Kidney capillary endothelial cell (primary cell): ENCODE measurements around the gene LARP1B.
"Not testable (repeated sequence)": the region's sequence is repeated elsewhere in the genome, so short reads cannot be mapped to it uniquely, and the experiment has no call there.

Experiments
- DNase-seq: peaks from one replicate; pipeline ENCODE4 v3.0.0-alpha.2; 2018; ENCODE audit warnings: low spot score

LARP1B gene

DNA sequence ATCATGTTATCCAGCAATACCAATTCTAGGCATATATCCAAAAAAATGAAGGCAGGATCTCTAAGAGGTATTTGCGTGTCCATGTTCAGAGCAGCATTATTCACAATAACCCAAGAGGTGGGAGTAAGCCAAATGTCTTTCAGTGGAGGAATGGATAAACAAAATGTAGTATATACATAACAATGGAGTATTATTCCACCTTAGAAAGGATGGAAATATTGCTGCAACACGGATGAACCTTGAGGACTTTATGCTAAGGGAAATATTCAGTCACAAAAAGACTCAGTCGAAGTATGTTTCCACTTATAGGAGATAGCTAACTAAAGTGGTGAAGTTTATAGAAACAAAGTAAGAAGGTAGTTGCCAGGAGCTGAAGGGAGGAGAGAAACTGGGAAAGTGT lies 74.3 kb downstream of the LARP1B start:
- no peak for DNase-seq

DNA sequence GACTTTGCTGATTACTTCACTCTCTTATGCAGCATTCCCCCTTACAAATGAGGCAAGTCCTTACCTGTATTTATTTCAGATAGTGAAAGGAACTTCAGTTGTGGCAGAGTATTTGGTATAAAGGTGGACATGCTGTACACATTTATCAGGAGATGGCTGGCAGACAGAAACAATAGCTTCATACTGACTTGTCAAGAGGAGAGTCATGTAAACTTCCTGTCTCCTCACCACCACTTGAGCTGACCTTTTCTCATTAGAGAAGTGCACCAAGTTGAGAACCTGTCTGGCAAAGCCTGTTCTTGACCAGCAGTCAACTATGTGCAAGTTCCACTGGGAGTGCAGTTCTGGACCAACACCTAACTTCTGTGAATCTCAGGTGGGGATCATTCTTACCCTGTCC lies 80.8 kb downstream of the LARP1B start:
- DNase-seq = no peak

DNA sequence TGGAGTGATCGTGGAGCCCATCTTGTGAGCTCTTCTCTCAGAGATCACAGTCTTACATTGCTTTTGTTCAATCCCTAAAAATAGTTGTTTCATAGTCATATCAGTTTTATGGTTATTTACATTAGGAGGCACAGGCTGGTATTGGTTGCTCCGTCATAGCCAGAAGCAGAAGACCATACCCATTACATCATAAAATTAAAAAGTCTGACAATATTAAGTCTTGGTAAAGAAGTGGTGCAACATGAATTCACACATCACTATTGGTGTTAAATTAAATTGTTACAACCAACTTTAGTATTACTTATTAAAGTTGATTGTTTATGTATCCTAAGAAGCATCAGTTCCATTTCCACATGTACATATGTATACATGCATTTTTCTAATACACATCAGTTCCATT lies 84.6 kb downstream of the LARP1B start:
- DNase-seq = no peak

DNA sequence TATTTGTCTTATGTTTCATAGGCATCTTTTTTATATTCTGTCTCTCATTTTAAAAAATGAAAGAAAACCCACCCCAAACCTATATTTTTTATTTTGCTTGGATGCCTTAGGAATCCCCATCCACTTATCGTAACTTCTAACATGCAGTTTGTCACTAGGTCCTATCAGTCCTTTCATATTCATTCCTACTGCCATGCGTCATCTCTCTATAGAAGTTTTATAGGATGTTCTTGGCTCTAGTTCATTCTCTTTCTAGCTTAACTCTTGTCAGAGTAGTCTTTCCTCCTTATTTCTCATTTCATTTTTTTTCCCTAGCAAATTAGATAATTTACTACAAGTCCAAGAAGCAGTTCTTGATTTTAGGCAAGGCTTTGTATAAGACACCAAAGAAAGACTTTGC lies 92.7 kb downstream of the LARP1B start:
- no peak for DNase-seq

DNA sequence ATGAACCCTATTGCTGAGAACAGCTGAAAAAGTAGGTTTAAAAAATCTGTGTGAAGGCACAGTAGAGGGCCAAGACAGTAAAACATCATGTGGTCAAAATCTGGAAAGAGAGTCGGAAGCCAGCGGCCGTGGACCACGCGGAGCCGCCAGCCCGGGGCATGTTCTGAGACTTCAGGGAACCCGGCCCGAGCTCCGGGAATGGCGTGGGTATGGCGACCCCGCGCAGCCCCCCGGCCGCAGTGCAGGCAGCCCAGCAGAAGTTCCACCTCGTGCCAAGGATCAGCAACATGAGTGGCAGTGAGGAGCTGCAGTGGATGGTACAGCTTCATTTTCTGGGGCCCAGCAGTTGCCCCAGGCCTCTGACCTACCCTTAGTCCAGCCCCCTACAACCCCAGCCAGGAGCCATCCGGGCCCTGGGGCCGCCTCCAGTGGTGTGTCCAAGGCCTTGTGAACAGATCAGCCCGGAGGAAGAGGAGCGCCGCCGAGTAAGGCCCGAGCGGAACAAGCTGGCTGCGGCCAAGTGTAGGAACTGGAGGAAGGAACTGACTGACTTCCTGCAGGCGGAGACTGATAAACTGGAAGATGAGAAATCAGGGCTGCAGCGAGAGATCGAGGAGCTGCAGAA lies 94.2 kb downstream of the LARP1B start:
- DNase-seq = no peak

DNA sequence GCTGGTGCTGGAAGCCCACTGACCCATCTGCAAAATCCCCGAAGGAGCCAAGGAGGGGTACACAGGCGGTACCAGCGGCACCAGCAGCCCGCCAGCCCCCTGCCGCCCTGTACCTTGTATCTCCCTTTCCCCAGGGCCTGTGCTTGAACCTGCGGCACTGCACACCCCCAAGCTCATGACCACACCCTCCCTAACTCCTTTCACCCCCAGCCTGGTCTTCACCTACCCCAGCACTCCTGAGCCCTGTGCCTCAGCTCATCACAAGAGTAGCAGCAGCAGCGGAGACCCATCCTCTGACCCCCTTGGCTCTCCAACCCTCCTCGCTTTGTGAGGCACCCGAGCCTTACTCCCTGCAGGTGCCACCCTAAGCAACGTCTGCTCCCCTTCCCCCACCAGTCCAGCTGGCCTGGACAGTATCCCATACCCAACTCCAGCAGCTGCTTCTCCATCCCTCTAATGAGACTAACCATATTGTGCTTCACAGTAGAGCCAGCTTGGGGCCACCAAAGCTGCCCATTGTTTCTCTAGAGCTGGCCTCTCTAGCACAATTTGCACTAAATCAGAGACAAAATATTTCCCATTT lies 94.9 kb downstream of the LARP1B start:
- DNase-seq = no peak

DNA sequence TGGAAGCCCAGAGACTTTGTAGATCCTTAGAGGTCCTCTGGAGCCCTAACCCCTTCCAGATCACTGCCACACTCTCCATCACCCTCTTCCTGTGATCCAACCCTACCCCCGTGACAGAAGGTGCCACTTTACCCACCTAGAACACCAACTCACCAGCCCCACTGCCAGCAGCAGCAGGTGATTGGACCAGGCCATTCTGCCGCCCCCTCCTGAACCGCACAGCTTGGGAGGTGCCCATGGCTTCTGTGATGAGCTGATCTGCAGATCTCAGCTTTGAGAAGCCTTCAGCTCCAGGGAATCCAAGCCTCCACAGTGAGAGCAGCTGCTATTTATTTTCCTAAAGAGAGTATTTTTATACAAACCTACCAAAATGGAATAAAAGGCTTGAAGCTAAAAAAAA lies 95.4 kb downstream of the LARP1B start:
- not testable (repeated sequence) for DNase-seq

DNA sequence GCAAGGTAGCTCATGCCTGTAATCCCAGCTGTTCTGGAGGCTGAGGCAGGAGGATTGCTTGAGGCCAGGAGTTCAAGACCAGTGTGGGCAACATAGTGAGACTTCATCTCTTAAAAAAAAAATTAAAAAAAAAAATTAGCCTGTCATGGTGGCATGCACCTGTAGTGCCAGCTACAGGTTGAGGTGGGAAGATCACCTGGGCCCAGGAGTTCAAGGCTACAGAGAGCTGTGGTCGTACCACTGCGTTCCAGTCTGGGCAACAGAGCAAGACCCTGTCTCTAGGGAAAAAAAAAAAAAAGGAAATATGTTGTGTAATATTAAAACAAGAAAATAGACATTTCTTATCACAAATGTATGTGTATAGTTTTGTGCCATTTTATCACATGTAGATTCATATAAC lies 97.8 kb downstream of the LARP1B start:
- DNase-seq = no peak

DNA sequence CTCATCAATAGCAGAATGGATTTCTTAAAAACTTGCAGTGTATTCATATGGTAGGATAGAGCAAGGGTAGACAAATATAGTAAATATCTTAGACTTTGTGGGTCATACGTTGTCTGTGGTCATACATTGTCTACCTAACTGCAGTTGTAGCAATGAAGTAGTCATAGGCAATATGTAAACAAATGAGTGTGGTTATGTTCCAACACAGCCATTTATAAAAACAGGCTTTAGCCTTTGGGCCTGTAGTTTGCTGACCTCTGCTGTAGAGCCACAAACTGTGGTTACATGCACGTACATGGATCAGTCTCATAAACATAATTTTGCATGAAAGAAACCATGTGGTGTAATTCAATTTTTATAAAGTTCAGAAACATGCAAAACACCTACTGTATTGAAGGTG lies 98.9 kb downstream of the LARP1B start:
- DNase-seq = no peak

DNA sequence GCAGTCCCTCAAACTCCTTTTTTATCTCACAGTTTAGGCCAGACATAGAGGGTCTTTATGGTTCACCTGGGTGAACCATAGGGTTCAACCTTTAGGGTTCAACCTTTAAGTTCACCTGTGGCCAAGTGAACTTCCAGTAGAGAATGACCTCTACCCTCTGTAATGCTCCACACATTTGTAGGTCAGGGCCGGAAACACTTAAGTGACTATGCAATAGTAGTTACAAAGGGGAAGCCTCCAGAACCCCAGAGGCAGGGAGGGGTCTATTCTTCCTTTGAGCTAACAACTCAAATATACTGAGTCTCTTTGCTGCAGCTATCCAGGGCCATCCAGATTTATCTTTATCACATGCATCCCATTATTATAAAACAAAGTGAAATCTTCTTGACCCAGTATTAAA lies 100.0 kb downstream of the LARP1B start:
- no peak for DNase-seq

DNA sequence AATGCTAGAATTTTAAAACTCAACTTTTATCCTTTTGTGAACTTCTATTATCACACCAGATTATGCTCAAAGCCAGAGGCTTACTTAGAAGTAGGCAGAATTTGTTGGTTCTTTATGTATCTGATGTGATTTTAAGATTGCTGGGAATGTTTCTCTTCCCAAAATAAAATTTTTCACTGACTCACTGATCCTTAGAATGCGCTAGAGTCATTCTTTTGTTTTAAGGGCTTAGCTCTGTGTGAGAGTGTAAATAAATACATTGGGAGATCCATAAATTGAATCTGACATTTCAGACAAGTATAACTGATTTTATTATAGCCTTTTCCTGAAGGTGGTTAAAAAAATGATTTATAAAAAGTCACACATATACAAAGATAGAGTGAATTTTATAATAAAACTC lies 101.3 kb downstream of the LARP1B start:
- peak; percentile 48 for DNase-seq

DNA sequence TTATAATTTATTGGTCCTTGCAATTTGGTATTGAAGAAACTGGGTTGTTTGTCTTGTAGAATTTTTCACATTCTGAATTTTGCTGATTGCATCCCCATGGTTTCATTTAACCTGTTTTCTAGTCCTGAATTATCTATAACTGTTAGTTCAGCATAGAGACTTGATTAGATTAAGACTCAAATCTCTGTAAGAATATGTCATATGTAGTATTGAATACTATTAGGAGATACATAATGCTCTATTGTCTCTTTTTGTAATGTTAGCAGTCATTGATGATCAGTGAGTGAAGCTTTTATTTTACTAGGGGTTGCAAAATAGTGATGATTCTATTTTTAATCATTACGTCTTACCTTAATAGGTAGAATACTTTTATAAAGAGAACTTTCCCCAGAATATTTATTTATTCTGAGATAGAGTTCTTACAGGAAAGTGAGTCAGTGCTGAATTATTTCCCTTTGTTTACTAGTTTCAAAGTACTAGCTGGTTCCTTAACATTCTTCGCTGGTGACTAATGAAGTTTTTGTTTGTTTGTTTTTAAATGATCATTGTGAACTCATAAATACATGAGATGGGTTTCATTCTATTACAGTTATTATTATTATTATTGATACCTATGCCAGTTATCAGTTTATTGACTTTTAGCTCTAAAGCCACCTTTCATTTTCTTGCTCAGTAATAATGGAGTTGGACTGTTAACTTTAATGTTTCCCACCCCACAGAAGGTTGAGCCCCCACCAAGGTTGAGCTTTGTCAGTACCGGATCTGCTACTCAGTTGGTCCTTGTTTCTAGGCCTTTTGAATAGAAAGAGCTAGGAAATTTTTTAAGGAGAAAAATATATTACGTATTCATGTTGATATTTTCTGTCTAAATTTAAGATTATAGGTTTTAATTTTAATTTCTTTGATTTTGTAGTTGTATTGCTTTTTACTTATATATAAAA lies 102.3 kb downstream of the LARP1B start:
- DNase-seq = peak; percentile 88

DNA sequence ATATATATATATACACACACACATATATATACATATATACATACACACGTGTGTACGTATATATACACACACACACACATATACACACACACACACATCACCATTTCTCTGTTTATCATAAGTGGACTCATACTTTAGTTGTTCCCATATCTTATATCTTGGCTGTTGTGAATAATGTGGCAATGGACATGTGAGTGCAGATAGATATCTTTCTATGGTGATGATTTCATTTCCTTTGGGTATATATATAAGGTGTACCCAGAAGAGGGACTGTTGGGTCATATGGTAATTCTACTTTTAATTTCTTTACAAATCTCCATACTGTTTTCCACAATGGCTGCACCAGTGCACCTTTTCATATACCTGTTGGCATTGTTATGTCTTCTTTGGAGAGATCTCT lies 105.9 kb downstream of the LARP1B start:
- no peak for DNase-seq

DNA sequence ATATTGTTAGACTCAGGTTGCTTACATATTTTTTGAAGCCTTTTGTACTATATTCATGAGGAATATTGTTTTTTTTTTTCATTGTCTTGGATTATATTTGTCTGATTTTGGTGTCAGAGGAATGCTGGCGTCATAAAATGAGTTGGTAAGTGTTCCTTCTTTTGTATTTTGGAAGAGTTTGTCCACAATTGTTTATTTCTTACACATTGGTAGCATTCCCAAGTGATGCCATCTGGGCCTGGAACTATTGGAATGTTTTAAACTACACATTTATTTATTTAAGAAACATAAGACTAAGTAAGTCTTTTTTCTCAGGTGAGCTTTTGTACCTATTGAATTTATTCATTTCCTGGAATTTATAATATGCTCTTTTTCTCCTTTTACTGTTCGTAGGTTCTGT lies 107.6 kb downstream of the LARP1B start:
- no peak for DNase-seq

DNA sequence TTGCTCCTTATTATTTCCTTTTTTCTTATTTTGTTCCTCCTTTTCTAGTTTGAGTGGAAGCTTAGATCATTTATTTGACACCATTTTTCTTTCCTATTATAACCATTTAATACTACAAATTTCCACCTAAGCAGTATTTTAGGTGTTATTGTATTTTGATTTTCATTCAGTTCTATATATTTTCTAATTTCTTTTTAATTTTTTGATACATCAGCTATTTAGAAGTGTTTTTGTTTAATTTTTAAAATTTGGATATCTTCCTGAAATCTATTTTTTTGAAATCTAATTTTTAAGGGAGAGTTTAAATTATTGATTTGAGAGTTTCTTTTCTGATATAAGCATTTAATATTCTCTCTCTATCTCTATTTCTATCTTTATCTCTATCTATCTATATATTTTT lies 108.1 kb downstream of the LARP1B start:
- DNase-seq = no peak

DNA sequence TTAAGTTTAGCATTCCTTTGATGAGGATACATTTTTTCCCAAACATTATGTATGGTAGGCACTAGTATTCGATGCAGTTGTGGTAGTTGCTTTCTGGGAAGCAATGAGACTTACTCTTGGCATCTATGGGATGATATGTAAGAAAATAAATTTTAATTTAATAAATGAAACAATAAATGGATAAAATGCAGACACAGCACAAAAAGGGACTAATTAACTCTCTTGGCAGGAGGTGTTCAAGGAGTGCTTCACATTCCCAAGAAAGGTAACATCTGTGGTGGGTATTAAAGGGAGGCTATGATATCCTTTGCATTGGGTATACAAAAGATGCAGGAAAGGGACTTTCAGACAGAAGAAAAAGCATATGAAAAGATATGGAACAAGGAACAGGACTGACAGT lies 115.5 kb downstream of the LARP1B start:
- no peak for DNase-seq

DNA sequence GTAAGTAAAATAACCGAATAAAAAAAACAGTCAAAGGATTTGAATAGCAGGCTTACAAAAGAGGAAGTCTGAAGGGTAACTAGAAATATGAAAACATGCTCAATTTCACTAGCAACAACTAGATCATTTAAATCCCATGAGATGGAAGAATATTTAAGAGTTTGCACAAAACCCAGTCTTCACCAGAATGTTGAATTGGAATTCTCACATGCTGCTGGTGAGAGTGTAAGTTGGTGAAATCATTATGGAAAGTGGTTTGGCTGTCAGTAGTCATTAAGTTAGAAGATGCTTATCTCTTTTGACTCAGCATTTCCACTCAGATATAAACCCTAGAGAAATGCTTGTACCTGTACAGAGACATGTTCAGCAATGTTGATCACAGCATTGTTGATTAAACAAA lies 116.4 kb downstream of the LARP1B start:
- DNase-seq = no peak

DNA sequence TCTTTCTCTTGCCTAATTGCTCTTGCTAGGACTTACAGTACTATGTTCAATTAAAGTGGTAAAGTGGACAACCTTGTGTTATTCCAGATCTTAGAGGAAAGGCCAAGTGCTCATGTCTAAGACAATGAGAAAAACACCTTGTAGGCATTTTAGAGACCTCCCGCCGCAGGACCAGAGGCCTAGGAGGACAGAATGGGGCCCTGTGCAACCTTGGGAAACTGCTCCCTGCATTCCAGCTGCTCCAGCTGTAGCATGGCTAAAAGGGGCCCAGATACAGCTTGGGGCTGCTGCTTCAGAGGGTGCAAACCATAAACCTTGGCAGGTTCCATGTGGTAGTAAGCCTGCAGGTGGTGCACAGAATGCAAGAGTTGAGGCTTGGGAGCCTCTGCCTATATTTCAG lies 125.5 kb downstream of the LARP1B start:
- DNase-seq = no peak

DNA sequence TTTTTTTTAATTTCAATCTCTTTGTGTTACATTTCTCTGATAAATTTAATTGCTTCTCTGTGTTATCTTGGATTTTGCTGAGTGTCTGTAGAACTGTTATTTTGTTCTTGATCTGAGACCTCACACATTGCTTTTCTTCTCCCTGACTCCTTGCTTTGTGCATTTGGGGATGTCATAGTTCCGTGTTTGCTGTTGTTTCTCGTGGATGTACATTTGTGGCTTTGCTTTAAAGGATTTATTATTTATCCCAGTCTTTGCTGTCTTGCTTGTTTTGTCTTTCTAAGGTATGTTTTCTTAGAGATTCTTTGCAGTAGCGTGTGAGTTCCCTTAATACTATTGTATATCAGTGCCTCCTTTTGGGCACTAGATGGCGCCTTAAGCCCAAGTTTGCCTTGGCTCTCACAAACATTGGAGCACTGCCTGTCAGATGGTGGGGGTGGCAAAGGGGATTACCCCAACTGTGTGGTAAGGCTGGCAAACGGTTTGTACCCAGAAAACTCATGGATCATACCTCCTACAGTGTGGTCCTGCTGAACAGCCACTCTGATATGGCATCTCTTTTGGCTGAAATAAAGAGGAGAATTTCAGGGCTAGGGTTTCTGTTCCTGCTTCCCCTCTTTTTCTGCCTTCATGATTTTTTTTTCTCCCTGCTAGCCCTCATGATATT lies 130.1 kb downstream of the LARP1B start:
- DNase-seq = peak; percentile 63

DNA sequence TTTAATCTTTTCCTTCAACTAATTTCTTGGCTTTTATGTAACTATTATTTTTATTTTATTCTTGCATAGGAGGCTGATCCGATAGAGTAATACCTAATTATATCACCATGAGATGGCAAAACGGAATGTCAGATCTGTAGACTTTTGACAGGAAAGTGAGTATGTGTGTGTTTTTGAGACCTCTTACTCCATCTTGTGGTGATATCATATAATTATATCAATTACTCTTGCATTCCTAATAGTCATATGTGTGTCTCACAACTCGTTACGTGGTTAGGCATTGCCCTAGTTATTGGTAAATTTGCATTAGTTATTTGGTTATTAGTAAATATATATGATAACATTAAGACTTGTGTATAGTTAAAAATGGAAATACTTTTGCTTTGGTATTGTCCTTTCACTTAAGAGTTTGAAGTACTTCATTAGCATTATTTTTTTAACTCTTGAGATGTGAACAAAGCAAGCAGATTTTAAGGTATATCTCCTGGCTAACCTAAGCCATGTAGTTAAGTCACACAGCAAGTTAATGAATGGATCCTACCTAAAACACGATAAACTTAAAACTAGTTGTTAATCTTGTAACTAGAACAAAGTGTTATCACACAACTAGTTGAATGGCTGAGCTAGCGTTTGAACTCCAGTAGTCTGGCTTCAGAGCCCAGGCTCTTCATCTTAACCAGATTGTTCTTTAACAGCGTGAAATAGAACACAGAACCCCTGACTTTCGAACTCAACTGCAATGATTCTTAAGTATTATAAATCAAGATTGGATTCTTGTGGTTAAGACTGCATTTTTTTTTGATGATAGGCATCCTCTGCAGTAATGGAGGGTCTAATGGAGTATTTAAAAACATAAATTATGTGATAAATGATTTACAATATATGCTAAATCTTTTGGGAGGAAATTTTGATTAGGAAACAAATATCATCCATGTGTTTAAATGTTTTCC lies 159.4 kb downstream of the LARP1B start:
- peak; percentile 68 for DNase-seq

DNA sequence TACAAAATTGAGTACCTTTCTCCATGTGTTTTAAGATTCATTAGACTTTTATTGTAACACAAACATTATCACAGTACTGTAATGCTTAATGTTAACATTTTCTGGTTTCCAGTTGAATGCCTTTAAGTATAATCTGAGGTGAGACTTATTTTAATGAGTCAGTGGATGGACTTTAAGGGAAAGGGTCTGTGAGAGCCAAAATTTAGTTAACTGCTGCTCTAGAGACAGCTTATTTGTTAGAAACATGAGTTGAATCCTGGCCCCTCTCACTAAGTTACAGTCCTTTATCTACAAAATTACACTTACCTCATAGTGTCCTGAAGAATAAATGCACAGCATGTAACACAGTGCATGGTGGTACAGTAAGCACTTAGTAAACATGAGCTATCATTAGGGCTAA lies 160.5 kb downstream of the LARP1B start:
- DNase-seq = no peak

DNA sequence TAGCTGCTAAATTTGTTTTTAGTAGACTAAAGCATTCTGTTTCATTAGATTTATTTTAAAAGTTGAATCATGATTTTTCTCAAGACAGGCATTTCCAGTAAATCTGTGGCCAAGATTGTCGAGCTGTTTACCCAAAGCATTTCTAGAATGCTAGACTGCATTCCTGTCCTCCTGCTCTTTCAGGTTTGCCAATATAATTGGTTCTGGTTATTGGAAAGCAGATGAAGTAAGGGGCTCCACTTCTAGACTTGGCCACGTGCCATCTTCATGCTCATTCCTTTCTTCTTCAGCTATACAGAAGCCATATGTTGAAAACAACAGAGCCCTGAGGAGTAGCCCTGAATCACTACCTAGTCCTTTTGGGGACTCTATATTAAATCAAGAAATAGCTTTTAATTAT lies 164.0 kb downstream of the LARP1B start:
- DNase-seq = no peak
